Breast epithelium (tissue), 4 donors: Measurements from ENCODE around the gene PPM1L. TPM values are rescaled to one million over a fixed set of nuclear protein-coding genes. Genes with fewer than 3 reads are reported as not detected.

Experiments used
- DNase-seq, 2 donors: peaks; one replicate each; pipeline ENCODE4 v3.0.0-alpha.2; 2019; ENCODE audit warnings: low spot score in 2 of 2
- H3K27ac ChIP-seq, 2 donors: fragments of 200-600 bp; sonication (generic) in 1 of 2; one replicate each; pipeline ENCODE4 v1.5.1; 2016 to 2019; ENCODE audit warnings: mild to moderate bottlenecking in 1 of 2
- H3K27me3 ChIP-seq, 2 donors: fragments of 200-600 bp; sonication (generic) in 1 of 2; one replicate each; pipeline versions ENCODE4 v1.5.1 to v1.6.0; 2017 to 2019; ENCODE audit warnings: control low read depth in 1 of 2, mild to moderate bottlenecking in 1 of 2
- H3K36me3 ChIP-seq: fragments of 200-600 bp; one replicate; pipeline ENCODE4 v1.5.1; 2019
- H3K4me1 ChIP-seq, 2 donors: fragments of 200-600 bp; sonication (generic); one replicate each; pipeline ENCODE4 v1.5.1; 2016 to 2019; ENCODE audit warnings: control low read depth in 1 of 2
- H3K4me3 ChIP-seq, 3 donors: fragments of 200-600 bp; sonication (generic); 1 replicate in 2 of 3; 2 replicates in 1 of 3; pipeline ENCODE4 v1.5.1; 2016 to 2019; ENCODE audit warnings: mild to moderate bottlenecking in 3 of 3, moderate library complexity in 2 of 3
- H3K9me3 ChIP-seq, 2 donors: fragments of 200-600 bp; sonication (generic) in 1 of 2; one replicate each; pipeline ENCODE4 v1.5.1; 2016 to 2019; ENCODE audit warnings: control low read depth in 1 of 2
- CTCF ChIP-seq, 3 donors: fragments of 450-650 bp; IDR thresholded peaks; one replicate each; pipeline ENCODE4 v1.5.1; 2016 to 2017; ENCODE audit warnings: antibody characterized with exemption in 3 of 3, mild to moderate bottlenecking in 3 of 3, moderate library complexity in 3 of 3
- POLR2A ChIP-seq: fragments of 450-650 bp; IDR thresholded peaks from one replicate; pipeline ENCODE4 v1.6.1; 2016; ENCODE audit warnings: antibody characterized with exemption, mild to moderate bottlenecking, moderate library complexity
- POLR2AphosphoS5 ChIP-seq, 3 donors: sonication (generic); formaldehyde crosslinking; IDR thresholded peaks; one replicate each; pipeline ENCODE4 v1.6.1; 2017; ENCODE audit warnings: antibody characterized with exemption in 3 of 3
- intact Hi-C: fragments of 100-400 bp; cut with DNase I; formaldehyde crosslinking; loops from one replicate; pipeline ENCODE4 v1.15.1; 2023; ENCODE audit warnings: low total_unique reads
- total RNA-seq, 3 donors: library from RNA; depleted of rRNA; stranded (reverse); fragments of >200 nt; gene quantifications; one replicate each; pipeline ENCODE4 v1.1.0, GENCODE V29; 2016

Gene PPM1L
- total RNA-seq, 3 donors from 2014 or later: 12.8 to 136 (median 24.6) TPM

- H3K4me1 ChIP-seq: no peaks in the 10 kb centered on the region
- H3K27me3 ChIP-seq: no peaks in the 10 kb centered on the region
- no peaks in the 10 kb centered on the region for H3K9me3 ChIP-seq
- H3K27ac ChIP-seq: no peak overlapping the region
- H3K36me3 ChIP-seq: no peaks in the 10 kb centered on the region
- DNase-seq: no peak
- intact Hi-C loops: no loop called here
- TF ChIP-seq POLR2AphosphoS5 (IDR thresholded peaks at IDR 0.05) (no peak), CTCF (IDR thresholded peaks at IDR 0.05) (no peak), POLR2A (no peak)
- H3K4me3 ChIP-seq: no peak overlapping the region
Observed at GRCh38 chr3:160763073-160763472, 7.0 kb downstream of the PPM1L start.

GRCh38 chr3:160765211-160765610 is 9.2 kb downstream of the PPM1L start:
- no peak for DNase-seq
- intact Hi-C loops: no loop called here
- Histone ChIP-seq H3K4me1 (no peaks in the 10 kb centered on the region), H3K36me3 (no peaks in the 10 kb centered on the region), H3K9me3 (no peaks in the 10 kb centered on the region), H3K27ac (no peak overlapping the region), H3K27me3 (no peaks in the 10 kb centered on the region), H3K4me3 (no peak overlapping the region)
- TF ChIP-seq POLR2AphosphoS5 (IDR thresholded peaks at IDR 0.05) (no peak), POLR2A (no peak), CTCF (IDR thresholded peaks at IDR 0.05) (no peak)

- H3K27me3 ChIP-seq: no peaks in the 10 kb centered on the region
- H3K4me3 ChIP-seq: no peak overlapping the region
- TF ChIP-seq CTCF (IDR thresholded peaks at IDR 0.05) (no peak), POLR2A (no peak), POLR2AphosphoS5 (IDR thresholded peaks at IDR 0.05) (no peak)
- no peaks in the 10 kb centered on the region for H3K4me1 ChIP-seq
- no peaks in the 10 kb centered on the region for H3K36me3 ChIP-seq
- DNase-seq: no peak
- no peaks in the 10 kb centered on the region for H3K9me3 ChIP-seq
- intact Hi-C loops: no loop called here
- no peak overlapping the region for H3K27ac ChIP-seq
Observed at GRCh38 chr3:160768031-160768430, 12.0 kb downstream of the PPM1L start.

- no peaks in the 10 kb centered on the region for H3K4me1 ChIP-seq
- no peak overlapping the region for H3K27ac ChIP-seq
- H3K27me3 ChIP-seq: no peaks in the 10 kb centered on the region
- intact Hi-C loops: no loop called here
- TF ChIP-seq POLR2AphosphoS5 (IDR thresholded peaks at IDR 0.05): no peak
- no peak for TF ChIP-seq CTCF (IDR thresholded peaks at IDR 0.05)
- TF ChIP-seq POLR2A: no peak
- DNase-seq: no peak
- no peak overlapping the region for H3K4me3 ChIP-seq
- H3K9me3 ChIP-seq: no peaks in the 10 kb centered on the region
- H3K36me3 ChIP-seq: no peaks in the 10 kb centered on the region
Observed at GRCh38 chr3:160768918-160769317, 12.9 kb downstream of the PPM1L start.

- Histone ChIP-seq H3K36me3 (no peaks in the 10 kb centered on the region), H3K27ac (no peak overlapping the region), H3K27me3 (no peaks in the 10 kb centered on the region), H3K9me3 (no peaks in the 10 kb centered on the region), H3K4me1 (no peaks in the 10 kb centered on the region), H3K4me3 (no peak overlapping the region)
- no peak for DNase-seq
- intact Hi-C loops: loop anchor here (2.0 kb wide), 1 partner anchor 49 kb away; no protein-coding TSS in a partner anchor
- TF ChIP-seq POLR2A: no peak
- no peak for TF ChIP-seq CTCF (IDR thresholded peaks at IDR 0.05)
- TF ChIP-seq POLR2AphosphoS5 (IDR thresholded peaks at IDR 0.05): no peak
Observed at GRCh38 chr3:160771811-160772459, 15.9 kb downstream of the PPM1L start.
